ENCODE results near the gene ST6GAL1.

DNA sequence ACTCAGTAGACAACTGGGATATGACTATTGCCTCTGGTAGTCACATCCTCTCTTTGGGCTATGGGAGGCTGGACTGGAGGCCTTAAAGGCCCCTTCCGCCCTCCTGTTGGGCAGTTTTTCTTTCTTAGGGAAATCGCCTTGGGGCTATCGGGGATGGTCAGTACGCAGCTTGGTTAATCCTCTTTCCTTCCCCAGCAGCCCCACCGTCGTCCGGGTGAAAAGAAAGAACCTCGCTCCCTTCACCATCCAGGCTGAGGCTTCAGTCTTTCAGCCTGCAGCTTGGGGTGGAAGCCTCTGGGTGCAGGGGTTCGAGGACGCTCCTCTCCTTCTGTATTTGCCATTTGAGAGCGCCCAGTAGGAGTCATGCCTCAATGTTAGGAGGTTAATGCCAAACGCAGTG lies 641 bp upstream of the ST6GAL1 start:
- TF ChIP-seq CTCF (IDR thresholded peaks at IDR 0.05) (no peak), POLR2A (IDR thresholded peaks at IDR 0.05) (no peak), POLR2AphosphoS5 (IDR thresholded peaks at IDR 0.05) (no peak)

All from gastroesophageal sphincter (tissue), 3 donors.